ENCODE results near the gene MYOM1. TPM values are rescaled to one million over a fixed set of nuclear protein-coding genes. Genes with fewer than 3 reads are reported as not detected.
A peak's percentile ranks its signal among the peaks of the same experiment; 100 is the strongest.

The MYOM1 gene
- total RNA-seq, 1 experiment from 2014 or later: 0.41 TPM

DNA sequence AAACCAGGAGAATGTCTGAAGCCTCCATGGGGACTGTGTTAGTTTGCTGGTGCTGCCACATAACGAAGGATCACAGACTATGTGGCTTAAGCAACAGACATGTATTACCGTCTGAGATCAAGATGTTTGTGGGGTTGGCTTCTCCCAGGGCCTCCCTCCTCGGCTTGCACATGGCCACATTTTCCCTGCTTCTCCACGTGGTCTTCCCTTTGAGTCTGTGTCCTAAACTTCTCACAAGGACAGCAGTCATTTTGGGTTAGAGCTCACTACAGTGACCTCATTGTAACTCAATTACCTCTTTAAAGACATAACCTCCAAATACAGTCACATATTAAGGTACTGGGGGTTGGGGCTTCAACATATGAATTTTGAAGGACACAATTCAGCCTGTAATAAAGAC is 162.2 kb downstream of the MYOM1 start:
- no peak overlapping the region for H3K4me3 ChIP-seq (ENCODE audit: low read depth, low read length)
- peaks cover 4% of the 10 kb centered on the region; the same call in 1 of the 2 replicates for H3K9me3 ChIP-seq
- TF ChIP-seq, protein P1, sequence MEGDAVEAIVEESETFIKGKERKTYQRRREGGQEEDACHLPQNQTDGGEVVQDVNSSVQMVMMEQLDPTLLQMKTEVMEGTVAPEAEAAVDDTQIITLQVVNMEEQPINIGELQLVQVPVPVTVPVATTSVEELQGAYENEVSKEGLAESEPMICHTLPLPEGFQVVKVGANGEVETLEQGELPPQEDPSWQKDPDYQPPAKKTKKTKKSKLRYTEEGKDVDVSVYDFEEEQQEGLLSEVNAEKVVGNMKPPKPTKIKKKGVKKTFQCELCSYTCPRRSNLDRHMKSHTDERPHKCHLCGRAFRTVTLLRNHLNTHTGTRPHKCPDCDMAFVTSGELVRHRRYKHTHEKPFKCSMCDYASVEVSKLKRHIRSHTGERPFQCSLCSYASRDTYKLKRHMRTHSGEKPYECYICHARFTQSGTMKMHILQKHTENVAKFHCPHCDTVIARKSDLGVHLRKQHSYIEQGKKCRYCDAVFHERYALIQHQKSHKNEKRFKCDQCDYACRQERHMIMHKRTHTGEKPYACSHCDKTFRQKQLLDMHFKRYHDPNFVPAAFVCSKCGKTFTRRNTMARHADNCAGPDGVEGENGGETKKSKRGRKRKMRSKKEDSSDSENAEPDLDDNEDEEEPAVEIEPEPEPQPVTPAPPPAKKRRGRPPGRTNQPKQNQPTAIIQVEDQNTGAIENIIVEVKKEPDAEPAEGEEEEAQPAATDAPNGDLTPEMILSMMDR (IDR thresholded peaks at IDR 0.05; ENCODE audit: insufficient read depth in 1 of 2, low read depth in 1 of 2, low read length in 1 of 2, severe bottlenecking in 1 of 2, unreplicated experiment in 1 of 2): no peak
- no TSS peak for BruUV-seq (replicated peaks)
- H3K36me3 Mint-ChIP-seq (ENCODE audit: insufficient read depth, unreplicated experiment): no peaks in the 10 kb centered on the region
- intact Hi-C loops (cut with micrococcal nuclease; ENCODE audit: unreplicated experiment): no loop called here
- POLR2A ChIA-PET: interaction anchor here (0.5 kb wide), 1 partner anchor 45 kb away, joined by 3 read pairs; the partner anchor contains the start of gene LPIN2
- no peak overlapping the region for H3K27ac Mint-ChIP-seq (ENCODE audit: unreplicated experiment)
- H3K4me1 ChIP-seq: peaks cover 17% of the 10 kb centered on the region
- H3K27me3 Mint-ChIP-seq (ENCODE audit: insufficient read depth, unreplicated experiment): no peaks in the 10 kb centered on the region
- CTCF ChIA-PET: no interaction called here
- H3K27me3 ChIP-seq (replicated peaks; ENCODE audit: control insufficient read depth, insufficient read depth, low read length): no peaks in the 10 kb centered on the region
- no peaks in the 10 kb centered on the region; the same call in 1 of the 2 replicates for H3K36me3 ChIP-seq (ENCODE audit: control insufficient read depth, insufficient read depth, low read length)
- H3K4me3 Mint-ChIP-seq (ENCODE audit: unreplicated experiment): no peak overlapping the region
- H3K9me3 Mint-ChIP-seq (ENCODE audit: unreplicated experiment): peaks cover 20% of the 10 kb centered on the region
- DNase-seq: no peak
- peaks cover 27% of the 10 kb centered on the region for H3K4me1 Mint-ChIP-seq (ENCODE audit: low read depth, unreplicated experiment)

DNA sequence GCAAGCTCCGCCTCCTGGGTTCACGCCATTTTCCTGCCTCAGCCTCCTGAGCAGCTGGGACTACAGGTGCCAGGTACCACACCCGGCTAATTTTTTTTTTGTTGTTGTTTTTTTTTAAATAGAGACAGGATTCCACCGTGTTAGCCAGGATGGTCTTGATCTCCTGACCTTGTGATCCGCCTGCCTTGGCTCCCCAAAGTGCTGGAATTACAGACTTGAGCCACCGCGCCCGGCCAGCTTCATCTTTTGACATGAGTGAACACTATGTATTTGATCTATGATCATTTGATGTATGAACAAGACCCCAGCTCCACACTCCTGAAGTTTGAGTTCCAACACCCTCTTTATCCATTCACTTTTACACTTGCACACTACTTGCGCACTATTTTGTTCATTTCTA is 163.5 kb downstream of the MYOM1 start:
- no peaks in the 10 kb centered on the region for H3K36me3 Mint-ChIP-seq (ENCODE audit: insufficient read depth, unreplicated experiment)
- peaks cover 20% of the 10 kb centered on the region for H3K9me3 Mint-ChIP-seq (ENCODE audit: unreplicated experiment)
- intact Hi-C loops (cut with micrococcal nuclease; ENCODE audit: unreplicated experiment): no loop called here
- ChIA-PET CTCF (interaction anchor here (0.7 kb wide), 1 partner anchor 31 kb away, joined by 3 read pairs; no protein-coding TSS in a partner anchor), POLR2A (interaction anchor here (0.5 kb wide), 1 partner anchor 239 kb away, joined by 10 read pairs; no protein-coding TSS in a partner anchor)
- peaks cover 23% of the 10 kb centered on the region for H3K4me1 ChIP-seq
- no peak overlapping the region for H3K4me3 ChIP-seq (ENCODE audit: low read depth, low read length)
- peaks cover 4% of the 10 kb centered on the region; the same call in 1 of the 2 replicates for H3K9me3 ChIP-seq
- no peak overlapping the region for H3K4me3 Mint-ChIP-seq (ENCODE audit: unreplicated experiment)
- TF ChIP-seq, protein P1 (IDR thresholded peaks at IDR 0.05; ENCODE audit: insufficient read depth in 1 of 2, low read depth in 1 of 2, low read length in 1 of 2, severe bottlenecking in 1 of 2, unreplicated experiment in 1 of 2): no peak
- H3K27me3 ChIP-seq (replicated peaks; ENCODE audit: control insufficient read depth, insufficient read depth, low read length): no peaks in the 10 kb centered on the region
- H3K36me3 ChIP-seq (ENCODE audit: control insufficient read depth, insufficient read depth, low read length): no peaks in the 10 kb centered on the region; the same call in 1 of the 2 replicates
- H3K27ac Mint-ChIP-seq (ENCODE audit: unreplicated experiment): peak overlapping the region; percentile 24
- no peak for DNase-seq
- H3K4me1 Mint-ChIP-seq (ENCODE audit: low read depth, unreplicated experiment): peaks cover 35% of the 10 kb centered on the region
- no TSS peak for BruUV-seq (replicated peaks)
- no peaks in the 10 kb centered on the region for H3K27me3 Mint-ChIP-seq (ENCODE audit: insufficient read depth, unreplicated experiment)

DNA sequence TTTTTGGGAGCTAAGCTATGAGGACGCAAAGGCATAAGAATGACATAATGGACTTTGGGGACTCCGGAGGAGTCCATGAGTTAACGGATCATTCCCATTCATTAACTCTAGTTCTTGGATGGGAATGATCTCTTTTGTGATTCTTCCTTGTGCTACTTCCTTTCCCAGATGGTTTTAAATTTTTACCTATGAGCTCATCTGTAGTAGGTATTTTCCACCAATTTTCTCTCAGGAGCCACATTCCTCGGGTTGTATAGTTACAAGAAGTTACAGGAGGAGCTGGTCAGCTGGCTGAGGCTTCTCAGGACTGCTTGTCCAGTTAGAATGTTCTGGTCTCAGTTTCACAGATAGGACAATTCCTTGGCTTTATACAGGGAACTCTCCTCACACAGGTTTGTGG is 164.0 kb downstream of the MYOM1 start:
- DNase-seq: no peak
- CTCF ChIA-PET: interaction anchor here (0.7 kb wide), 1 partner anchor 32 kb away, joined by 3 read pairs; no protein-coding TSS in a partner anchor
- no peaks in the 10 kb centered on the region for H3K27me3 ChIP-seq (replicated peaks; ENCODE audit: control insufficient read depth, insufficient read depth, low read length)
- Mint-ChIP-seq H3K4me3 (ENCODE audit: unreplicated experiment) (no peak overlapping the region), H3K27ac (ENCODE audit: unreplicated experiment) (no peak overlapping the region), H3K9me3 (ENCODE audit: unreplicated experiment) (peaks cover 20% of the 10 kb centered on the region), H3K36me3 (ENCODE audit: insufficient read depth, unreplicated experiment) (no peaks in the 10 kb centered on the region), H3K4me1 (ENCODE audit: low read depth, unreplicated experiment) (peaks cover 35% of the 10 kb centered on the region), H3K27me3 (ENCODE audit: insufficient read depth, unreplicated experiment) (no peaks in the 10 kb centered on the region)
- TF ChIP-seq, protein P1 (IDR thresholded peaks at IDR 0.05; ENCODE audit: insufficient read depth in 1 of 2, low read depth in 1 of 2, low read length in 1 of 2, severe bottlenecking in 1 of 2, unreplicated experiment in 1 of 2): no peak
- BruUV-seq (replicated peaks): no TSS peak
- H3K4me1 ChIP-seq: peaks cover 23% of the 10 kb centered on the region
- POLR2A ChIA-PET: interaction anchor here (0.5 kb wide), 1 partner anchor 239 kb away, joined by 10 read pairs; no protein-coding TSS in a partner anchor
- no peaks in the 10 kb centered on the region; the same call in 1 of the 2 replicates for H3K36me3 ChIP-seq (ENCODE audit: control insufficient read depth, insufficient read depth, low read length)
- peaks cover 4% of the 10 kb centered on the region; the same call in 1 of the 2 replicates for H3K9me3 ChIP-seq
- intact Hi-C loops (cut with micrococcal nuclease; ENCODE audit: unreplicated experiment): no loop called here
- H3K4me3 ChIP-seq (ENCODE audit: low read depth, low read length): no peak overlapping the region

Data from Caco-2 (cell line).